Kidney tubule cell (primary cell): ENCODE measurements around the gene CAMK1D.
"Not testable (repeated sequence)": the region's sequence is repeated elsewhere in the genome, so short reads cannot be mapped to it uniquely, and the experiment has no call there.

Source experiments
- DNase-seq: peaks from one replicate; pipeline ENCODE4 v3.0.0-alpha.2; 2018; ENCODE audit warnings: low spot score

The CAMK1D gene

GRCh38 chr10:12796401-12797160, 447.2 kb downstream of the CAMK1D start:
- no peak for DNase-seq

GRCh38 chr10:12797471-12798262, 448.3 kb downstream of the CAMK1D start:
- DNase-seq = no peak

- DNase-seq = no peak
Observed at GRCh38 chr10:12799144-12799543, 449.8 kb downstream of the CAMK1D start.

- no peak for DNase-seq
Observed at GRCh38 chr10:12799714-12800113, 450.4 kb downstream of the CAMK1D start.

- DNase-seq = no peak
Observed at GRCh38 chr10:12800302-12800701, 451.0 kb downstream of the CAMK1D start.

GRCh38 chr10:12801214-12802087, 452.1 kb downstream of the CAMK1D start:
- DNase-seq = peak; percentile 33

GRCh38 chr10:12803776-12804175, 454.4 kb downstream of the CAMK1D start:
- DNase-seq = no peak

- DNase-seq = no peak
Observed at GRCh38 chr10:12806228-12807095, 457.1 kb downstream of the CAMK1D start.

GRCh38 chr10:12807096-12807755, 457.9 kb downstream of the CAMK1D start:
- DNase-seq = no peak

- no peak for DNase-seq
Observed at GRCh38 chr10:12808014-12808613, 458.8 kb downstream of the CAMK1D start.

- not testable (repeated sequence) for DNase-seq
Observed at GRCh38 chr10:12810046-12810445, 460.7 kb downstream of the CAMK1D start.

GRCh38 chr10:12811826-12812225, 462.5 kb downstream of the CAMK1D start:
- DNase-seq = no peak

GRCh38 chr10:12812571-12812970, 463.2 kb downstream of the CAMK1D start:
- DNase-seq = no peak

GRCh38 chr10:12814166-12814565, 464.8 kb downstream of the CAMK1D start:
- no peak for DNase-seq

- DNase-seq = no peak
Observed at GRCh38 chr10:12819071-12819470, 469.7 kb downstream of the CAMK1D start.

- DNase-seq = no peak
Observed at GRCh38 chr10:12819656-12820055, 470.3 kb downstream of the CAMK1D start.

- no peak for DNase-seq
Observed at GRCh38 chr10:12822126-12822892, 473.0 kb downstream of the CAMK1D start.

- no peak for DNase-seq
Observed at GRCh38 chr10:12822893-12823170, 473.5 kb downstream of the CAMK1D start.

GRCh38 chr10:12823328-12823727, 474.0 kb downstream of the CAMK1D start:
- DNase-seq = no peak
